Hematopoietic multipotent progenitor cell treated with erythropoietin and hydrocortisone succinate and interleukin-3 and kit ligand, for 4 days (in vitro differentiated cells): ENCODE results near the gene DNAH11.
"Not testable (repeated sequence)": the region's sequence is repeated elsewhere in the genome, so short reads cannot be mapped to it uniquely, and the experiment has no call there.

ENCODE experiments used
- DNase-seq: peaks from one replicate; pipeline ENCODE4 v3.0.0-alpha.2; 2015

DNAH11 gene, protein sequence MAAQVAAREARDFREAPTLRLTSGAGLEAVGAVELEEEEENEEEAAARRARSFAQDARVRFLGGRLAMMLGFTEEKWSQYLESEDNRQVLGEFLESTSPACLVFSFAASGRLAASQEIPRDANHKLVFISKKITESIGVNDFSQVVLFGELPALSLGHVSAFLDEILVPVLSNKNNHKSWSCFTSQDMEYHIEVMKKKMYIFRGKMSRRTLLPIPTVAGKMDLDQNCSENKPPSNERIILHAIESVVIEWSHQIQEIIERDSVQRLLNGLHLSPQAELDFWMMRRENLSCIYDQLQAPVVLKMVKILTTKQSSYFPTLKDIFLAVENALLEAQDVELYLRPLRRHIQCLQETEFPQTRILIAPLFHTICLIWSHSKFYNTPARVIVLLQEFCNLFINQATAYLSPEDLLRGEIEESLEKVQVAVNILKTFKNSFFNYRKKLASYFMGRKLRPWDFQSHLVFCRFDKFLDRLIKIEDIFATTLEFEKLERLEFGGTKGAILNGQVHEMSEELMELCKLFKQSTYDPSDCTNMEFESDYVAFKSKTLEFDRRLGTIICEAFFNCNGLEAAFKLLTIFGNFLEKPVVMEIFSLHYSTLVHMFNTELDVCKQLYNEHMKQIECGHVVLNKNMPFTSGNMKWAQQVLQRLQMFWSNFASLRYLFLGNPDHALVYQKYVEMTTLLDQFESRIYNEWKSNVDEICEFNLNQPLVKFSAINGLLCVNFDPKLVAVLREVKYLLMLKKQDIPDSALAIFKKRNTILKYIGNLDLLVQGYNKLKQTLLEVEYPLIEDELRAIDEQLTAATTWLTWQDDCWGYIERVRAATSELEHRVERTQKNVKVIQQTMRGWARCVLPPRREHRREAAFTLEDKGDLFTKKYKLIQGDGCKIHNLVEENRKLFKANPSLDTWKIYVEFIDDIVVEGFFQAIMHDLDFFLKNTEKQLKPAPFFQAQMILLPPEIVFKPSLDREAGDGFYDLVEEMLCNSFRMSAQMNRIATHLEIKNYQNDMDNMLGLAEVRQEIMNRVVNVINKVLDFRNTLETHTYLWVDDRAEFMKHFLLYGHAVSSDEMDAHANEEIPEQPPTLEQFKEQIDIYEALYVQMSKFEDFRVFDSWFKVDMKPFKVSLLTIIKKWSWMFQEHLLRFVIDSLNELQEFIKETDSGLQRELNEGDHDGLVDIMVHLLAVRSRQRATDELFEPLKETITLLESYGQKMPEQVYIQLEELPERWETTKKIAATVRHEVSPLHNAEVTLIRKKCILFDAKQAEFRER (N-terminal part only)

DNA sequence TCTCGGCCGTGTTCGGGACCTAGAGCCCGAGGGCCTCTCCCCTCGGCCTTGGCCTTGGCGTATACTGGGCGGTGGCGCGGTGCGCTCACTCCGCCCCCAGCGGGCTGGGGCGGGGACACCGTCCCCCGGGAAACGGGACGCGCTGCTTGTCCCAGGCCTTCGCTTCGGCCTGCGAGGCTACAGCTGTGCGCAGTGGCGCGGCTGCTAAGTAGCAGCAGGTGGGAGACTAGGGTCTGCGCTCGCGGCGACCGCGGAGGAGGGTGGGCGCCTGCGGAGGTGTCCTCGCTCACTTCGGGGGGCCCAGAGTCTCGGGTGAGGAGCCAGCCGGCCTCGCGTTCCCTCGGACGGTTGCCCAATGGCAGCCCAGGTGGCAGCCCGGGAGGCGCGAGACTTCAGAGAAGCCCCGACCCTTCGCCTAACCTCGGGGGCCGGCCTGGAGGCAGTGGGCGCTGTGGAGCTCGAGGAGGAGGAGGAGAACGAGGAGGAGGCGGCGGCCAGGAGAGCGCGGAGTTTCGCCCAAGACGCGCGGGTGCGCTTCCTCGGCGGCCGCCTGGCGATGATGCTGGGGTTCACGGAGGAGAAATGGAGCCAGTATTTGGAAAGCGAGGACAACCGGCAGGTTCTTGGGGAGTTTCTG, at the start of gene DNAH11:
Gene DNAH11, plus strand, starts transcription at position 149 of the 637 bp plus-strand sequence. Its CDS starts 207 bp downstream, at position 356.
- peak; percentile 74 for DNase-seq

DNA sequence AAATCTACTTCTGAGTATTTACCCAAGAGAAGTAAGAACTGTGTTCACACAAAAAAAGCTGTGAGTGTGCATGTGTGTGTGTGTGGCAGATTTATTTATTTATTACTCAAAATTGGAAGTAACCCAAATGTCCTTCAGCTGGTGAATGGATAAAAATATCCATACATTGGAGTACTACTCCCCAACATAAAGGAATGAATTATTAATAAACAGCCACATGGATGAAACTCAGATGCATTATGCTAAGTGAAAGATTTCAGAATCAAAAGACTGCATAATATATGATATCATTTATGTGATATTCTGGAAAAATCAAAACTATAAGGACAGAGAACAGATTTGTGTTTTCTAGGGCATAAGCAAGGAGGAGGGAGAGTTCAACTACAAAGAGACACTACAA, 47.1 kb upstream of the DNAH11 start:
- DNase-seq, result no peak

DNA sequence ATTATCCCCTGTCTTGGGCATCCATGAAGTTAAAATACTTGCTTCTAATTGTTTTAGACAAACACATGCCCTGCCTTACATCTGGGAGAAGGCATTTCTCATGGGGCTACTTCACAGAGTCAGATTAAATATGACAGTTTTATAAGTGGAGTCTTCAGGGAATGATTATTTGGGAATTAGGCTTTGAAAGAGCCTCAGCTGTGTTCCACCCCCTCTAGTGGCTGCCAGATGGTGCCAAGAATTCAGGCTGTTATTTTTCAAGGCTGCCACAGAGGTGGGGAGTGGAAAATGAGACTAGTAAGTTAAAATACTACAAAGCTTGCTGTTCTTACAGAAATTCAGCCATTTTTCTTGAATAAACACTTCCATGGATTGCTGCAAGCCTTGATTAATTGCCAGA, 45.8 kb upstream of the DNAH11 start:
- no peak for DNase-seq

DNA sequence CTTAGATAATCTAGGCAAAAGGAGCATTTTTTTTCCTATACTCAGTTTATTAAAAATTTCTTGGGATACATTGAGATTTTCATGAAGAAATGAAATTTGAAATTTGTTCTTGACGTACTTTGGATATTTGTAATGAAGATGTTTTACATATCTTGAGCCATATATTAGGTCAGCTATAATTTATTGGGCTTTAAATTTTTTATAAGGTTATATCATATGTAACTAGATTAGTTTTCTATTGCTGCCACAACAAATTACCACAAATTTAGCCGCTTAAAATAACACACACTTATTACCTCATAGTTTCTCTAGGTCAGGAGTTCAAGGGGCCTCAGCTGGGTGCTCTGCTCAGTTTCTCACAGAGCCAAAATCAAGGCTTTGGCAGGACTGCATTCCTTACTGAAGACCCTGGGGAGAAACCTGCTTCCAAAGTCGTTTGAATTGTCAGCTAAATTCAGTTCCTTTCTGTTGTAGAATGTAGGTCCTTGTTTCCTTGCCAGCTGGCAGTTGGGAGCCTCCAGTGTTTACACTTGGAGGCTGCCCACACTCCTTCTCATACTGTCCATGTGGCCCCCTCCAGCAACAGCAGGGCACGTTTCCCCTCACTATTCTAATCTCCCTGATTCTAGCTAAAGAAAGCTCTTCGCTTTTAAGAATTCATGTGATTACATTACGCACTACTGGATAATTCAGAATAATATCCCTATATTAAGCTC, 42.6 kb upstream of the DNAH11 start:
- DNase-seq, result no peak

DNA sequence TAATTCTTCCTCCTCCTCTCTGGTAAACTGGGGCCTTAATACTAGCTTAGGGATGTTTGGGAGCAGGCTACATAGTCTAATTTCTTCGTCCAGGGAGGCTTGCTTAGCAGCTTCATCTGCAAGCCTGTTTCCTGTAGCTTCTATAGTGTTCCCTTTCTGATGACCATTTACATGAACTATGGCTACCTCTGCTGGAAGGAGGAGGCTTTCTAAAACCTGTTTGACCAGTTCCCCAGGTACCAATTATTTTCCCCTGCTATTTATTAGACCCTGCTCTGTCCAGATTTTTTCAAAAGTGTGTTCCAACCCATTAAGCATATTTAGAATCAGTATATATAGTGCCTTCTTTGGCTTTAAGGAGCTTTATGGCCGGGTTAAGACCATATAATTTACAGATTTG, 38.8 kb upstream of the DNAH11 start:
- DNase-seq, result no peak

DNA sequence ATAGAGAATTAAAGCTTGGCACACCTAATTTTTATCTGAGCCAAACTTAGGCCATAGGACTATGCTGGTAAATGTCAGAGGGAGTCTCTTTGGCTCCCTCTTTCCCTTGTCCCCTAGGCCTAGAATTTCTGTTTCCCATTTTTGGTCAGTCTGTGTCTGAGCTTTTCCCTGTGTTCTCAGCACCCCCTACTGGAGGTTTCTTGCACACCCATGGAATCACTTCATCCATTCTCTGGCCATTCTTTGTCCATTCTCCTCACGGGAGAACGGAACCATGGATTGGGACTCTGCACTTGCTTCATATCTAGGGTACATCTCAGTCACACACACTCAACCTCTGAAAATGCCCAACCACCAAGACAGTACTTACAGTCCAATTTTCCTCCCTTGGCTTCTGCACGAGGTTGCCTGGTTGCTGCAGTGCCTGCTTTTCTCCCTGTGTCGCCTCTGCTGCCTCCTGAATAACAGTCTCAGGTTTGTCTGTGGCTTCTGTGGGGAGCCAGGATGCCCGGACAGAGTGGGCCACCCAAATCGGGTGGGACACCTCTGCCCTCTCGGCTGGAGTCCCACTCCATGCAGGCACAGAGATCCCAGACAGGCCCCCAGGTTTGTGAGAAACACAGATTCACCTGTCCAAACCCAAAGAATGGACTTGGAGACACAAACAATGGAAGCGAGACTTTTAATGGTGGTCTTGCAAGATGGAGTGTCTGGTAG, 35.1 kb upstream of the DNAH11 start:
- DNase-seq, result peak; percentile 68

DNA sequence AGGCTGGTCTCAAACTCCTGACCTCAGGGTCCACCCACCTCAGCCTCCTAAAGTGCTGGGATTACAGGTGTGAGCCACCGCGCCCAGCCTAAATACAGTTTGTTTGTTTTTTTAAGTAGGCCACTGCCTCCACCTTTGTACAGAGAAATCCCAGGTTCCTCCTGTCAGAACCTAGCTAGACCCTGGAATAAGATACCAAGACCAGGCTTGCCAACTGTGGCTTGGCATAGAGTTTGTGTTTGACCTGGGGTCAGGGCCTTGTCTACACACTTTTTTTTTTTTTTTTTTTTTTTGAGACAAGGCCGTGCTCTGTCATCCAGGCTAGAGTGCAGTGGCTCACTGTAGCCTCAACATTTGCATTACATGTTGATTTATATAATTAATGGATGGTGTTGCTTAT, 34.3 kb upstream of the DNAH11 start:
- DNase-seq, result no peak

DNA sequence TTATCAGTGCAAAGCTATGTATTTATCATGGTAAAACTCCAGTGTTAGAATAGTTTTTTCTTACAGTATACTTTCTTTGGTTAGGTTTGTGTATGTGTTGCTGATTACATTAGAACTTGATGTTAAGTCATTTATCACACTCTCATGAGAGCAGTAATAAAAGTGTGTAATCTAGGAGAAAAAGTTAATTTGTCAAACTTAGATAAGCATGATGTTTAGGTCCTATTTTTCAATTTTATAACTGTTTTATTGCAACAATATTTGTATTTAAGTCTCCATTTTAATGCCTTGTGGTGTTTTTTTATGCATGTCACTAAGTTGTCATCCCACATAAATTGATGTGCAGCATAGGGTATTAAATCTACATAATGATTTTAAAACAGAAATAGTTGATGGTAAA, 28.8 kb upstream of the DNAH11 start:
- no peak for DNase-seq

DNA sequence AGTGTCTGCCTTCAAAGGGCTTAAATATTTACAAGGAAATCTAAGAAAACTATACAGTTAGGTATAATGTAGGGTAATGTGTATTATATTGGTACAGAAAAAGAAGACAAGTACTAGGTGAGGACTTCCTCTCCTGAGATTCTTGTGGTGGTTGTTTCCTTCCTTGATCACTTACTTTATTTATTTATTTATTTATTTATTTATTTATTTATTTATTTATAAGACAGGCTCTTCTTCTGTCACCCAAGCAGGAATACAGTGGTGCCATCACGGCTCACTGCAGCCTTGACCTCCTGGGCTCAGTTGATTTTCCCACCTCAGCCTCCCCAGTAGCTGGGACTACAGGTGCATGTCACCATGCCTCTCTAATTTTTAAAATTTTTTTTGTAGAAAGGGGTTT, 18.2 kb upstream of the DNAH11 start:
- DNase-seq, result no peak

DNA sequence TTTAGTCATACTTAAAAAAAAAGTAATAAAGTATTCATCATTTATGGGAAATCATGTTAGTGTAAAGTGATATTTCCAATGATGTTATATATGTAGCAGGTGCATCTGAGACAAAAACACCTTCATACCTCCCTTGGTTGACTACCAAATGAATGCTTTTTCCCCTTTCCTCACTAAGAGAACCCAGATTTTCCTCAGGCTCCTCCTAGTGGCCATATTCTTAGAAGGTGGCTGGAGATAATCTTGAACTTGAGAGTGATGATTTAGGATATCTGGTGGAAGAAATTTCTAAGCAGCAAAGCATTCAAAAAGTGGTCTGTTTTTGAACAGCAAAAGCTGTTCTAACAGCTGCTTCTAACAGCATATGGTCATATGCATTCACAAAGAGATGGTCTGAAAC, 16.8 kb upstream of the DNAH11 start:
- DNase-seq, result peak; percentile 47

DNA sequence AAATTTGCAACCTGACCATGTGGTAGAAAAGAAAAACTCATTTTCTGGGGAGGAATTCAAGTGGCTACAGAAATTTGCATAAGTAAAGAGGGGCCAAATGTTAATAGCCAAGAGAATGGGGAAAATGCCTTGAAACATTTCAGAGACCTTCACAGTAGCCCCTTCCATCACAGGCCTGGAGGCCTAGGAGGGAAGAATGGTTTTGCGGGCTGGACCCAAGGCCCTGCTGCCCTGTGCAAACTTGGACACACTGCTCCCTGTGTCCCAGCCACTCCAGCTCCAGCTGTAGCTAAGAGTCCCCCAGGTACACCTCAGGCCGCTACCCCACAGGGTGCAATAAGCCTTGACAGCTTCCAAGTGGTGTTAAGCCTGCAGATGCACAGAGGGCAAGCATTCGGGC, 16.4 kb upstream of the DNAH11 start:
- DNase-seq, result no peak

DNA sequence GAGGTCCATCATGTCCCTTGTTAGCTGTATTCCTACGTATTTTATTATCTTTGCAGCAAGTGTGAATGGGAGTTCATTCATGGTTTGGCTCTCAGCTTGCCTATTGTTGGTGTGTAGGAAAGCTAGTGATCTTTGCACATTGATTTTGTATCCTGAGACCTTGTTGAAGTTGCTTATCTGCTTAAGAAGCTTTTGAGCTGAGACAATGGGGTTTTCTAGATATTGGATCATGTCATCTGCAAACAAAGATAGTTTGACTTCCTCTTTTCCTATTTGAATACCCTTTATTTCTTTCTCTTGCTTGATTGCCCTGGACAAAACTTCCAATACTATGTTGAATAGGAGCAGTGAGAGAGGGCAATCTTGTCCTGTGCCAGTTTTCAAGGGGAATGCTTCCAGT, 10.4 kb upstream of the DNAH11 start:
- peak; percentile 57 for DNase-seq

DNA sequence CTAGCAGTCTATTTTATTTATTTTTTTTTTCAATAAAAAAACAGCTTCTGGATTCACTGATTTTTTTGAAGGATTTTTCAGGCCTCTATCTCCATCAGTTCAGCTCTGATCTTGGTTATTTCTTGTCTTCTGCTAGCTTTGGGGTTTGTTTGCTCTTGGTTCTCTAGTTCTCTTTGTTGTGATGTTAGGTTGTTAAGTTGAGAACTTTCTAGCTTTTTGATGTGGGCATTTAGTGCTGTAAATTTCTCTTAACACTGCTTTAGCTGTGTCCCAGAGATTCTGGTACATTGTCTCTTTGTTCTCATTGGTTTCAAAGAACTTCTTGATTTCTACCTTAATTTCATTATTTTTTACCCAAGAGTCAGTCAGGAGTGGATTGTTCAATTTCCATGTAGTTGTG, 9.2 kb upstream of the DNAH11 start:
- not testable (repeated sequence) for DNase-seq

DNA sequence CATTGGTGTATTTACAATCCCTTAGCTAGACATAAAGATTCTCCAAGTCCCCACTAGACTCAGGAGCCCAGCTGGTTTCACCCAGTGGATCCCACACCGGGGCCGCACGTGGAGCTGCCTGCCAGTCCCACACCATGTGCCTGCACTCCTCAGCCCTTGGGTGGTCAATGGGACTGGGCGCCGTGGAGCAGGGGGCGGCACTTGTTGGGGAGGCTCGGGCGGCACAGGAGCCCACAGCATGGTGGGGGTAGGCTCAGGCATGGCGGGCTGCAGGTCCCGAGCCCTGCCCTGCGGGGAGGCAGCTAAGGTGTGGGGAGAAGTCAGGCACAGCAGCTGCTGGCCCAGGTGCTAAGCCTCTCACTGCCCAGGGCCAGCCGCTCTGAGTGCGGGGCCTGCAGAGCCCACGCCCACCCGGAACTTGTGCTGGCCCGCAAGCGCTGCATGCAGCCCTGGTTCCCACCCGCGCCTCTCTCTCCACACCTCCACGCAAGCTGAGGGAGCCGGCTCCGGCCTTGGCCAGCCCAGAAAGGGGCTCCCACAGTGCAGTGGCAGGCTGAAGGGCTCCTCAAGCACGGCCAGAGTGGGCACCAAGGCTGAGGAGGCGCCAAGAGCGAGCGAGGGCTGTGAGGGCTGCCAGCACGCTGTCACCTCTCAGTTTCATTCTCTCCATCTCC, 6.3 kb upstream of the DNAH11 start:
- not testable (repeated sequence) for DNase-seq

DNA sequence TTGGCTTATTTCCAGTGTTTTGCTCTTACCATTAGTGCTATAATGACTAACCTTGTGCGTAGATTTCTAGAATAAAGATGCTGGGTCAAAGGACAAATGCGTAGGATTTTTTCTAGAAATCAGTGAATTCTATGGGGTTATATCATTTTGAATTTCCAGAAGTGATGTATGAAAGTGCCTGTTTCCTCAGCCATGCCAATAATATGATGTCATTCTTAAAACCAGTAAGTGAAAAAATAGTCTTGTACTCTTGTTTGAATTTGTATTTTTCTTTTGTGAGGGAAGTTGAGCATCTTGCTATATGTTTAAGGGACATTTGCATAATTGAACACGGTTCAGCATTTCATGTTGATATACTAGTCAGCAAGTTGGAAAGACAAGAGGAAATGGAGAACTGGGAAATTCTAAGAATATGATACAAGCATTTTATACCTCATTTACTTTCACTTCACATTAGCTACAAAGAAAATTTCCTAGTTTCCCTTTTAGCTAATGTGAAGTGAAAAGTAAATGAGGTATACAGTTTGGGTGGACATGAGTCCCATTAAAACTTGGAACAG, 3.8 kb upstream of the DNAH11 start:
- DNase-seq, result no peak

DNA sequence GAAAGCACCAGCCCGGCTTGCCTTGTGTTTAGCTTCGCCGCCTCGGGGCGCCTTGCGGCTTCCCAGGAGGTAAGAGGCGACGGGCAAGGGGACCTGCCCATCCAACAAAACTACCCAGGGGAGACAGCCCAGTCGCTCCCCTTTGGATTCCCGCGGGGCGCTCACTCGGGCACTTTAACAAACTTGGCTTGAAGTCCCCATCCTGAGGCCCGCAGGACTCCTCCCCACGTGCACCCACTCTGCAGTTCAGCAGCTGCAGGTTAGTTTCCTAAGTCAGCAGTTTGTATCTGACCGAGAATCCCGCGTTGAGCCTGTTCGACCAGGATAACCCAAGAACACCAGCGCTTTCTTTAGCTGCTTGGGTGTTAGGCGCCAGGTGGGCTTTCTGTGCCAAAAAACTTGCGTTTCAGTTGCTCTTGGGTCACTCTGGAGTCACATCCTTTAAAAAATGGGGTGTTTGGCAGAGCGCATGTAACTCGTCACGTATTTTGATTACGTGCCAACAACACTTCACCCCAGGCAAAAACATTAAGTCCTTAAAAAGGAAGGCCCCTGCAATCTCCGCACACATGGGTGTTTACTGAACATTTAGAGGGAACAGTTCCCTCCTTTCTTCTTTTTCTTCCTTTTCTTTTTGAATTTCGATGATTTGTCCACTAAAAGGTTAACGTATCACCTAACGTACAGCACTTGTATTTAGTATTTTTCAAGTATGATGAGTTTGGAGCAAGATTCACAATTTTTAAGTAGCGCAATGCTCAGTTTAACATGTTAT, 876 bp downstream of the DNAH11 start:
- DNase-seq, result peak; percentile 20

DNA sequence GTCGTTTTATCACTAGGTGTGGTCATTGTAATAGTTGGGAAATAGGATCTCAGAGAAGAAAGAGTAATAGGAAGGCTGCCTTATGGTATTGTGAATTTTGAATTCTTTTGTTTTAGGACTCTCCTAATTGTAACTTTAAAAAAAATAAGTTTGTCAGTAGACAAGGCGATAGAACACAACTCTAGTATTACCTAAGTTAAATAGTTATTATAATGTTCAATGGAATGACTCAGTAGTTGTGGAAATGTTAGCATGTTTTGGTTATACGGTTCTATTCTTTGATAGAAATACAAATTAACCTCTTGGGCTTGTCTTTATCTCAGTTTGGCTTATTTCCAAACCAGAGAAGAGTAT, 1.4 kb downstream of the DNAH11 start:
- DNase-seq, result no peak

DNA sequence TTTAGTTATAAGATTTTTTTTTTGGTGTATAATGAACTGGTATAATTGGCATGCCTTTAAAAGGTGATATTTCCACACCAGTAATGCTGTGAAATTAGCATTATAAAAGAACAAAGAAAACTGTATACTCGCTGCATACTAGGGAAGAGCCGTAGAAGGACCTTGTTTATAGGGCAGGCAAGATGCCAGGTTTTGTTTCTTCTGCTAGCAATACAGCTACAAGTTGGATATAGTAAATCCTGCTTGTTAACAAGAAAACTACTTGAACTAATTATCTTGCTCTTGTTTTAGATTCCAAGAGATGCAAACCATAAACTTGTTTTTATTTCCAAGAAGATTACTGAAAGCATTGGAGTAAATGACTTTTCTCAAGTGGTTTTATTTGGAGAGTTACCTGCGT, 1.9 kb downstream of the DNAH11 start:
- DNase-seq, result peak; percentile 6

DNA sequence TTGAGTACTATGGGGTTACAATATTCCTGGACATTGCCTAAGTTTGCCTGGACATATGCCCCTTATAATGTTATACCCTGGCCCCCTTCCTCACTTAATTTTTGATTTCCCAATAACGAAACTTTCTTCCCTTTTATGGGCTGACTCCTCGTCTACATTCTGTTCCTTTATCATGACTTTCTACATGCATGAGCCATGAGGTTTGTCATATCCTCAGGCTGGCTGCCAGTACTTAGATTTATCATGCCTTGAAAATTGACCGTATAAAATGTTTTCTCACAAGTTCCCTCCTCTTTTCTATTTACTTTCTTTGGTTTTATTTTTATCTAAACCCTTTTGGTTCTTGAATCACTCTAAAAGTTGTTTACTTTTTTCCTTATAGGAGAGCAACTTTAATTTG, 4.7 kb downstream of the DNAH11 start:
- DNase-seq, result no peak

DNA sequence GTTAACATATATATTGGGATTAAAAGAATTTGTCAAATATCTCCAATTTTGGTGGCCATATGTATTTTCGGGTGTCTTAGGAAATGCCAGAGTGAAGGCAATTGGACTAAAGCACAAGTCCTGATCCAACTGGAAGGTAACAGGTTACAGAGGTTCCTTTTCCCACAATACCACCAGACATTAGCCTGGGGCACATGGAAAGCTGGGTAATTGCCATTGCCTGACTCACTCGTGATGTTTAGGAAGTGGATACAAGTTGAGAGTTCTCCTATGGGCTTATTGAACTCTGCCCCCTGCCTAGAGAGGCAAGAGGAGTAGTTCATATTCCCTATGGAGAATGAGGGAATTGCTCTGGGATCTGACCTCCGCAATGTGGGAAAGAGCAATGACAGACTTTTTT, 5.7 kb downstream of the DNAH11 start:
- no peak for DNase-seq
